ENCODE measurements around the gene HABP2. TPM values are rescaled to one million over a fixed set of nuclear protein-coding genes. Genes with fewer than 3 reads are reported as not detected.

The HABP2 gene
- total RNA-seq, 1 donor from 2014 or later: 289 TPM

GRCh38 chr10:113555751-113556150 lies 2.9 kb downstream of the HABP2 start:
- peak; percentile 2 for ATAC-seq

GRCh38 chr10:113557424-113557862 lies 4.6 kb downstream of the HABP2 start:
- ATAC-seq: no peak
- no peak for DNase-seq (ENCODE audit: low spot score)

More at GRCh38 chr10:113555751-113556150, 2.9 kb downstream of the HABP2 start:
- DNase-seq (ENCODE audit: low spot score): no peak

GRCh38 chr10:113557903-113558321 lies 5.1 kb downstream of the HABP2 start:
- peak; percentile 33 for ATAC-seq
- peak; percentile 70 for DNase-seq (ENCODE audit: low spot score)

- no peak for ATAC-seq
- no peak for DNase-seq (ENCODE audit: low spot score)
Measured at GRCh38 chr10:113560071-113560470, 7.2 kb downstream of the HABP2 start.

- ATAC-seq: peak; percentile 69
- DNase-seq (ENCODE audit: low spot score): peak; percentile 94
Measured at GRCh38 chr10:113561214-113561613, 8.4 kb downstream of the HABP2 start.

GRCh38 chr10:113562069-113562468 lies 9.2 kb downstream of the HABP2 start:
- ATAC-seq (peak; percentile 45), DNase-seq (ENCODE audit: low spot score) (peak; percentile 80)

GRCh38 chr10:113562704-113563103 lies 9.9 kb downstream of the HABP2 start:
- DNase-seq (ENCODE audit: low spot score) (no peak), ATAC-seq (no peak)

- ATAC-seq (peak; percentile 66), DNase-seq (ENCODE audit: low spot score) (peak; percentile 79)
Measured at GRCh38 chr10:113563306-113564088, 10.6 kb downstream of the HABP2 start.

GRCh38 chr10:113565364-113565763 lies 12.5 kb downstream of the HABP2 start:
- DNase-seq (ENCODE audit: low spot score) (no peak), ATAC-seq (no peak)

- ATAC-seq (peak; percentile 49), DNase-seq (ENCODE audit: low spot score) (no peak)
Measured at GRCh38 chr10:113566888-113567287, 14.0 kb downstream of the HABP2 start.

- no peak for ATAC-seq
- DNase-seq (ENCODE audit: low spot score): no peak
Measured at GRCh38 chr10:113569576-113569975, 16.7 kb downstream of the HABP2 start.

GRCh38 chr10:113572520-113573290 lies 19.9 kb downstream of the HABP2 start:
- ATAC-seq (peak; percentile 5), DNase-seq (ENCODE audit: low spot score) (no peak)

GRCh38 chr10:113573368-113573767 lies 20.5 kb downstream of the HABP2 start:
- DNase-seq (ENCODE audit: low spot score) (no peak), ATAC-seq (peak; percentile 42)

GRCh38 chr10:113576852-113577251 lies 24.0 kb downstream of the HABP2 start:
- peak; percentile 11 for ATAC-seq
- DNase-seq (ENCODE audit: low spot score): no peak

- no peak for DNase-seq (ENCODE audit: low spot score)
- ATAC-seq: no peak
Measured at GRCh38 chr10:113578773-113579172, 25.9 kb downstream of the HABP2 start.

- ATAC-seq: no peak
- no peak for DNase-seq (ENCODE audit: low spot score)
Measured at GRCh38 chr10:113581092-113581491, 28.2 kb downstream of the HABP2 start.

- ATAC-seq (no peak), DNase-seq (ENCODE audit: low spot score) (no peak)
Measured at GRCh38 chr10:113583571-113583970, 30.7 kb downstream of the HABP2 start.

GRCh38 chr10:113585949-113586348 lies 33.1 kb downstream of the HABP2 start:
- ATAC-seq: peak; percentile 9

GRCh38 chr10:113589201-113589770 lies 36.4 kb downstream of the HABP2 start:
- ATAC-seq (no peak), DNase-seq (ENCODE audit: low spot score) (no peak)

More at GRCh38 chr10:113585949-113586348, 33.1 kb downstream of the HABP2 start:
- no peak for DNase-seq (ENCODE audit: low spot score)

GRCh38 chr10:113590581-113590980 lies 37.7 kb downstream of the HABP2 start:
- peak; percentile 5 for ATAC-seq
- no peak for DNase-seq (ENCODE audit: low spot score)

- DNase-seq (ENCODE audit: low spot score) (no peak), ATAC-seq (peak; percentile 6)
Measured at GRCh38 chr10:113592380-113592779, 39.5 kb downstream of the HABP2 start.

Measured in left lobe of liver (tissue), 2 donors.